Suppressor macrophage treated with lipopolysaccharide for 1 hour (primary cell): Measurements from ENCODE around the gene POLQ.
"Not testable (repeated sequence)": the region's sequence is repeated elsewhere in the genome, so short reads cannot be mapped to it uniquely, and the experiment has no call there.

Source experiments
- DNase-seq, 3 donors: peaks; one replicate each; pipeline ENCODE4 v3.0.0-alpha.2; 2020 to 2022

POLQ gene

DNA sequence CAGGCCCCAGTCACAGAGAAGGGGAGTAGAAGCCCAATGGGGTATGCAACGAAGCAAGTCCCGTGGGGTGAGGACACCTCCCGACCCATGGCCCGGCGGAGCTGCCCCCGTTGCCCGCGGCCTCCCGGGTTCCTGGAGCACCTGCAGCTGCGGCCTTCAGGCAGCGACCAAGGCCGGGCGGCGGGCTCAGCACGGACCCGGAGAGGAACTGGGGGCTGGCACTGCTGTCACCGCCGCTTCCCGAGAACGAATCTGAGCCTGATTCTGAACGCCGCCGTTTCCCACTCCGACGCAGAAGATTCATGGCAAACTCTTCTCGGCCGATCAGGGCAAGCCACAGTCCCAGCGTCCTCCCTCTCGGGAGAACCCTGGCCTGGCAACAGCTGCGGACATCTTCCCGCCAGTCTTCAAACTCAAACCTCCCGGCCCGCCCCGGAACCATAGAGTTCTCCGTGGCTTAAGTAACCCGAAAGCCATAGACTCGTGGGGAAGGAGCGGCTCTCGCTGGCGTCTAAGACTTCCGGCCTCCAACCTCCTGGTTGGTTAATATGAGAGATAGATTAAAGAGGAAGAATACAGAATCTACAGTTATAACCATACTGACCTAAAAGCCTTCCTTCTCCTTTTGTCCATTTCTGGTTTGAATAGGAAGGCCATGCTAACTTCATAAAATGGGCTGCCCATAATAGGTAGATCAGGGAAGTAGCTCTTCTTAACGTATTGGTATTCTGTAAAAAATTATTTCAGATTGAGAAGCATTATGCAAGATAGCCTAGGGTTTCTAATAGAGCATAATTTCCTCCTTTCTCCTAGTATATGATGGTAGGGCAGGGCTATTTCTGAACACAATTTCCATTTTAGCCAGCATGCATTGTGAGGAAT lies at the start of gene POLQ:
Gene POLQ (minus strand): TSS at position 415 of the 882 bp plus-strand sequence. CDS start 111 bp downstream, at position 304.
- DNase-seq, result peak; percentile 96 to 98 (median 98)

DNA sequence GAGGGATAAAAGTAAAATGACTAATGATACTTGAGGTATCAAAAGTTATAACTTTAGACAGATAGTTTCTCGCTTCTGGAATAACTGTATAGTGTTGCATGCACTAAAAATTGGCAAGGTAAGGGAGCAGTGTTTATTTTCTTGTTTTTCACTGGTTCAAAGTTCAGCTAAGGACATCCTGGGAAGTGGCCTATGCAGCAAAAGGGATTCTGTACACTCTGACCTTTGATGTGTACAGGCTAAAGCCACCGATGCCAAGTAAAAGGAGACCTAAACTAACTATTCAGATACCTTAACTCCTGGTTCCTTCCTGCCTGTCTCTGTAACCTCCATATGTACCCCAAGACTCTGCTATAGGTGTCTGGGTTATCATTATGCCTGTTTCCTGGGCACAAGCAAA lies 49.1 kb upstream of the POLQ start:
- no peak for DNase-seq

DNA sequence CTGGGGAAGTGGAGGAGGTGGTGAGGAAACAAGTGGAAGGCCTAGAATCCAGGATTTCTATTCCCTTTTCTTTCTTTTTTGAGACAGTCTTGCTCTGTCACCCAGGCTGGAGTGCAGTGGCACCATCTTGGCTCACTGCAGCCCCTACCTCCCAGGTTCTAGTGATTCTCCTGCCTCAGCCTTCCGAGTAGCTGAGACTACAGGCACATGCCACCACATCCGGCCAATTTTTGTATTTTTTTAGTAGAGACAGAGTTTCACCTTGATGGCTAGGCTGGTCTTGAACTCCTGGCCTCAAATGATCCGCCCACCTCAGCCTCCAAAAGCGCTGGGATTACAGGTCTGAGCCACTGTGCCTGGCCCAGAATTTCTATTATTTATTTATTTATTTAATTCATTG lies 48.0 kb upstream of the POLQ start:
- not testable (repeated sequence) for DNase-seq

DNA sequence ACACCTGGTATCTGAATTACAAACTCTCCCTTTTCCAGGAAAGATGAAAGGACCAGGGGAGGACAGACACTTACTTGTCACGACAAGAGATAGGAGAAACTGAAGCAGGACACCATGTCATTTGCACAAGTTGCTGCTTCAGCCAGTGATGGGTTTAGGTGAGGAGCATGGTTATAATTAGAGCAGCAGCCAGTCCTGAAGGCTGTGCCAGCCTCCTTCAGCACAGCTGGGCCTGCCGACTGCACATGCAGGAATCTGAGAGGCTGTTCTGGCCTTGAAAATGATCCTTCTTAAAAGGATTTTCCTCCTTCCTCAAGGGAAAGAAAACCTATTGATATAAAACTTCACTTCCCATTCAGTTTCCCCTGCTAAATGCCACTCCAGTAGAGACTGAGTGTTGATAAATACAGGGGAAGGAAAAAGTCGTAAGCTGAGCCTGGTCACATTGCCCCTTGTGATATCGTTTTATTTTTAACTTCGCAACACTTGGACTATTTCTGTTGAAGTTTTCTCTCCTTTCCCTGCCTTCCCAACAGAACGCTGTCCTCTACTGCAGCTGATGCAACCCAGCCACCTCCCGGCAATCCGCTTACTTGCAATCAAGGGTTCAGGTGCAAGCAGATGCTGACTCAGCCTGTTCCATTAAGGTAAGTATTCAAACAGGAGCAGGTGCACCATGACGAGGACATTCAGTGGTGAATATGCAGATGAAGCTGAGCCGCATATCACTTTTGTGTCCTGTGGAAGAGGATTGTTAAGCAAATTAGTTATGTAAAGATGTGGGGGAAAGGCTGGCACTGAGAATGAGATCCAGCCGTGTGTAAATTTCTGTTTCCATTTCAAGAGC lies 47.3 kb upstream of the POLQ start, which contains the start of gene FBXO40:
Gene FBXO40 (plus strand): TSS at position 524 of the 847 bp plus-strand sequence. CDS start 27,197 bp downstream, outside the sequence.
- DNase-seq, result no peak

DNA sequence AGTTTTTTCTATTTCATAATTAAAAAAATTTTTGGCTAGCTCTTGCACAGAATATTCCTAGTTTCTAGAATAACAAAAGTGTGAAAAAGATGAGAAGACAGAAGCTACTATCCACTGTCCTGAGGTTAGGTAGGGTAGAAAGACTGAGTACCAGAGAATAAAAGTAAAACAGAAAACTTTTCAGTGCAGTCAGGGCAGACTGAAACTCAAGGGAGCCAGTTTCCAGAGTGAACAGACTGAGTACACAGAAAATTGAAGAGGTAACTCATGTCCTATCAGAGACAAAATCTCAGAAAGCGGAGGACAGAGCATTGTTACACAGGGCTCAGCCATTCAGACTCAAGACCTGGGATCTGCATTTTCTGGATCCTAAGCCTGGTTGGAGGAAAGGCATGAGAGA lies 38.6 kb upstream of the POLQ start:
- DNase-seq, result no peak

DNA sequence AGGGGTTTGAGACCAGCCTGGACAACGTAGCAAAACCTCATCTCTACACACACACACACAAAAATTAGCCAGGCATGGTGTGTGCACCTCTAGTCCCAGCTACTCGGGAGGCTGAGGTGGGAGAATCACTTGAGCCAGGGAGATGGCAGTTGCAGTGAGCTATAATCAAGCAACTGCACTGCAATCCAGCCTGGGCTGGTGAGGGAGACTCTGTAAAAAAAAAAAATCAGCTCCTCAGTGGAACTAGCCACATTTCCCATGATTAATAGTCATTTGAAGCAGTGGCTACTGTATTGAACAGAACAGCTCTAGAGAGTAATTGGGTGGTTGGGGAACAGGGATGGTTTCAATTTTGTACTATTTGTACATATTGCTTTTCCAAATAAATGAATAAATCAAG lies 35.9 kb upstream of the POLQ start:
- DNase-seq, result no peak

DNA sequence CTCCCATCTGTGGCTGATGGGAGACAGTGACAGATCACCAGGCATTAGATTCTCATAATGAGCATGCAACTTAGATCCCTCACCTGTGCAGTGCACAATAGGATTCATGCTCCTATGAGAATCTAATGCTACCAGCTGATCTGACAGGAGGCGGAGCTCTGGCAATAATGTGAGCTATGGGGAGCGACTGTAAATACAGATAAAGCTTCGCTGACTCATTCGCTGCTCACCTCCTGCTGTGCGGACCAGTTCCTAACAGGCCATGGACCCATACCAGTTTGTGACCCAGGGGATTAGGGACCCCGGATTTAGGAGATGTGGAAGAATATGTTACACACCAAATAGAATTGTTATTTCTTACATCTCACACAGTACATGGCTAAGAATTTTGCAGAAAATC lies 28.7 kb upstream of the POLQ start:
- DNase-seq, result no peak

DNA sequence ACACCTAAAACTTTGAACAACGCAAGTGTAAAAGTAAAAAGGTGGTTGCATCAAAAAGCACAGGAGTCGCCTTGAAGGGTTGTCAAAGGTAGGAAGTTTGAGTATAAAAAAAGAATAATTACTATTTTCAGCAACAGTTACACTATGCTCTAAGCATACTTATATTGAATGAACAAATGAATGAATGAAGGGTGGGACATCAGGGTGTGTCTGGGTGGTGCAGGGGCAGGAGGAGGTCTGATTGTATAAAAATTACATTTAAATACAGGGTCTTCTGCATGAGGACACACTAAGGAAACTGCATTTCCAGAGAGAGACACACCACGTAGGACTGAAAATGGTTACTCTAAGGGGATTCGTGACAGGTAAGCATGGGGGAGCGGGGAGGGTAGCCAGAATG lies 21.9 kb upstream of the POLQ start, which contains the start of gene ARGFX:
Gene ARGFX (plus strand): TSS at position 301 of the 400 bp plus-strand sequence. CDS start 2,765 bp downstream, outside the sequence.
- no peak for DNase-seq

DNA sequence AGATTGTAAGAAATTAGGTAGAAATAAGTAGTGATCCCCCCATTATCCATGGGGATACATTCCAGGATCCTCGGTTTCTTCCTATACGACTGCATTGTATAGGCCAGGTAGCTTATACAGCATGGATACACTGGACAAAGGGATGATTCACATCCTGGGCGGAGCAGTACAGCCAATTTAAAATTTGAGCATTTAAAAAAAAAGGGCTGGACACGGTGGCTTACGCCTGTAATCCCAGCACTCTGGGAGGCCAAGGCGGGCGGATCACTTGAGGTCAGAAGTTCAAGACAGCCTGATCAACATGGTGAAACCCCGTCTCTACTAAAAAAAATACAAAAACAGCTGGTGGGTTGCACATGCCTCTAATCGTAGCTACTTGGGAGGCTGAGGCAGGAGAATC lies 21.0 kb upstream of the POLQ start:
- no peak for DNase-seq

DNA sequence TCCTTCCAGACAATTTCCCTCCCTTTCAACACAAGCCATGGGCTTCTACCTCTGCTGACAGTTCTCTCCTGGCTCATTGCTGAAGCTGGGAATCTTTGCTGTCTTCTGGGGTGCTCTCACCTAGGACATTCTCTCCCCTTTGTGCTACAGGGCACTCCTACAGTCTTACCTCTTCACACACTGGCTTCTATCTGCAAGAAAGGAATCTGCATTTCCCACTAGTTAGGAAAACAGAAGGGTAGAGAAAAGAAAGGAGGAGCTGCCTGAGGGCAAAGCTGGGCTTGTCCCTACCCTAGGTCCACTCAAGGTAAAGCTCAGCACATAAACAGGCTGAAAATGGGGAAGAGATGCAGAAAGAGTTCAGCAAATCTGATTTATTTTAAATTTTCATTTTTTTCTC lies 16.4 kb upstream of the POLQ start:
- DNase-seq, result no peak

DNA sequence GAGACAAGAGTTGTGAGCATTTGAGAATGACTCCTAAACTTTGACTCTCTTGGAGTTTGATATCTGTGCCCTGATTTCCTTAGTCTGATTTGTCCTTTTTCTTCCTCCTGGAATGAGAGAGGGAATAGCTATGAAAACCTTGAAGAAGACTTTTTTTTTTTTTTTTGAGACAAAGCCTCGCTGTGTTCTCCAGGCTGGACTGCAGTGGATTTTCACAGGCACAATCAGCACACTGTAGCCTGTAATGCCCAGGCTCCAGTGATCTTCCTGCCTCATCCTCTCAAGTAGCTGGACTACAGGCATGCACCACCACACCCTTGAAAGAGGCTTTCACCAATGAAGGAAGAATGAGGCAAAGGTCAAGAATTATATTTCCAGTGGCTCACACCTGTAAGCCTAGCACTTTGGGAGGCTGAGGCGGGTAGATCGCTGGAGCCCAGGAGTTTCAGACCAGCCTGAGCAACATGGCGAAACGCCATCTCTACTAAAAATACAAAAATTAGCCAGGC lies 11.7 kb upstream of the POLQ start:
- no peak for DNase-seq

DNA sequence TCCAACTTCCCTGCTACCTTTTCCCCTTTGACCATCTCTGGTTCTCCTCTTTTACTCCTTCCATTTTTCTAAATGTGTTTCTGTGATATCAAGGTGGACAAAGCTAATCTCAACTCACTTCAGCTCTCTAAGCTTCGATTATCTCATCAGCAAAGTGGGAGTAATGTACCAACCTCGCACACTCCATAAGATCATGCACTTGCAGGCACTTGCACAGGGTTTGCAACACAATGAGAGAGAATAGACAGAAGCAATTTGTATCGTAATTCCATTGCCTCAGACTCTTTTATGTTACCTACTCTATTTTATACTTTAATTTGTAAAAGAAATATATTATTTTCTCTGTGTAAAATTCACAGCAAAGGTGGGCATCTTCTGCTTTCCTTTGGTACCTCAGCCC lies 7.0 kb upstream of the POLQ start:
- no peak for DNase-seq

DNA sequence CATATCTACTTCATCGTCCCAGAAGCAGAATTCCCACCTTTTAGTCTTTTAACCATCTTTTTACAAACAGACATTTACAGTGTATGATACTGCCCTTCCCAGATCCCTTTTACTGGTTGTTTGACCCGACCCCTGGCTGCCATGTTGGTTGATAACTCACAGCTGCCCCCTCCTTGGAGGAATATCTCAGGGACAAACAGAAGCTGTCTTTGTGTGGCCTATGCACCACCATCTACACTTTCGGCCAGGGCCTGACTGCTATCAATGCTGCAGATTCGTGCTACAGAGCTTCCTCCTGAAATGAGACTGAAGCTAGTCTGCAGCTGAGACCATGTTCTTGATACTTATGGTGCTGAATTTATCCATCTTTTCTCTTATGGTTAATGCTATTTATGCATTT lies 6.6 kb upstream of the POLQ start:
- DNase-seq, result no peak

DNA sequence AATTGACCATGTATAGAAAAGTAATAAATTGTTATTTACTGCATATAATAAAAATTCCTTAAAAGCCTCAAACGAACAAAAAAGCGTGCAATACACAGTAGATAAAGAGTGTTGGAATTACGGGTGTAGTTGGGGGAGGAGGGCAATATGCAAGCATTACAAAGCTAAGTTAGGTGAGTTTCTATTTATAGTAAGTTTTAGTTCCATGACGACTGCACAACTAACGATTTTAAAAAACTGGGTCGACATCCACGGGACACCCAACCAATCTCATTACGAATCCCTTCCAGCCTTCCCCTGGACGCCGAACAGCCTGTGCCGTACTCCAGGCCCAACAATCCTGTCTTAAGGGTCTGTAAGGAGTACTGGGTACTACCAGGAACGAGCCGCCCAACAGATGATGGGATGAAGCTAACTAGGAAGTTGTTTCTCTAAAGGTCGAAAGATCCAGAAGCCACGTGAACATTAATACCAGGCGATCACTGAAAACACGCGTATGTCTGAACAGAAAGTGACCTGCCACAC lies 677 bp downstream of the POLQ start:
- no peak for DNase-seq

DNA sequence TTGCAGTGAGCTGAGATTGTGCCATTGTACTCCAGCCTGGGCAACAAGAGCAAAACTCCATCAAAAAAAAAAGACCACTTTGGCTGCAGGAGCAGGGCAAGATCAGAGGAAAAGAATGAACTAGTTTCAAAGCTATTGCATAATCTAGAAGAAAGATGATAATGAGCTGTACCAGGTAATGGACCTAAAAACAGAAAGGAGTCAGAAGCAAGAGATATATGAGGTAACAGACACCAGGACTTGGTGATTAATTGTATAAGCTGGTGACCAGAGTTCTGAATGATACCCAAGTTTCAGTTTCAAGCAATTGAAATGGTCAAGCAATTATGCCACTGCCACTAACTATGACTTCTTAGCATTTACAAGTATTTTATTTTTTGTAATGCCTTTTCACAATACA lies 2.9 kb downstream of the POLQ start:
- DNase-seq, result no peak

DNA sequence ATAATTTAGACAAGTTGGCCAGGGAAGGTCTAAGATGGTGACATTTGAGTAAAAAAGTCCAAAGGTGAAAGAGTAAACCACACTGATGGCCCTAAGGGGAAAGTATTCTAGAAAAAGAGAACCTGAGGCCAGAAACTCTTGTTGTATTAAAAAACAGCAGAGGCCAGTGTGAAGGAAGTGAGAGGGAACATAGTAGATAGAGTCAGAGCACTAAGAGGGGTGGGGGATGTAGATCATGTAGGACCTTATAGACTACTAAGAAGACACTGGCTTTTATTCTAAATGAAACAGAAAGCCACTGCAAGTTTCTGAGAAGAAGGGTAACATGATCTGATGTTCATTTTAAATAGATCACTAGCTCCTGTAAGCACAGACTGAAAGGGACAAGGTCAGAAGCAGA lies 14.5 kb downstream of the POLQ start:
- no peak for DNase-seq

DNA sequence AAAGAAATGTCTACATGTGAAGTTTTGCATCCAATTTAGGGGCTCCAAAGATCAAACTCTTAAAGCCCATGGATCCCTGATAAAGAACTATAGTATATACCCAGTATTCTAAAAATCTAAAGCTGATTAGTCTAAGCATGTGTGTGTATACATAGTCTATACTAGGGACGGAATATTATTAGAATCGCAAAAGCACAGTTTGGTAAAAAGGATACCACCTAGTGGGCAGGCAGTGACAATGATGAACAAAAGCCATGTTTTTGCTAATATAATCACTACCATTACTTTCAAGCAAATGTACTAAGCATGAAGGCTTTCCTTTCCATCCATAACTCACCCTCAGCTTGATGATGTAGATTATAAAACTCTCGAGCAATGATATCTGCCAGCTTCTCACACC lies 16.5 kb downstream of the POLQ start:
- DNase-seq, result no peak

DNA sequence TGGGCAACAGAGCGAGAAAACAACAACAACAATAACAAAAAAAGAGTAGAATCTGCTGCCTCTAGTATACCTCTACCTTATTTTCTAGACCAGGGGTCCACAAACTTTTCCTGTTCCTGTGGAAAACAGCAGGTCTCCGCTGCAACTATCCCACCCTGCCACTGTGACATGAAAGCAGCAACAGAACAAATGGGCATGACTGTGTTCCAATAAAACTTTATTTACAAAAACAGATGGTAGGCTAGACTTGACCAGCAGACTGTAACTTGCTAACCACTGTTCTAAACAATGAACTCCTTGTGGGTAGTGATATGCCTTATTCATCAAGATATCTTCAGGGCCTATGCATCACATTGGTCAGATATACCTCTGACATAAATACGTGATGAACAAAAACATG lies 25.3 kb downstream of the POLQ start:
- DNase-seq, result no peak

DNA sequence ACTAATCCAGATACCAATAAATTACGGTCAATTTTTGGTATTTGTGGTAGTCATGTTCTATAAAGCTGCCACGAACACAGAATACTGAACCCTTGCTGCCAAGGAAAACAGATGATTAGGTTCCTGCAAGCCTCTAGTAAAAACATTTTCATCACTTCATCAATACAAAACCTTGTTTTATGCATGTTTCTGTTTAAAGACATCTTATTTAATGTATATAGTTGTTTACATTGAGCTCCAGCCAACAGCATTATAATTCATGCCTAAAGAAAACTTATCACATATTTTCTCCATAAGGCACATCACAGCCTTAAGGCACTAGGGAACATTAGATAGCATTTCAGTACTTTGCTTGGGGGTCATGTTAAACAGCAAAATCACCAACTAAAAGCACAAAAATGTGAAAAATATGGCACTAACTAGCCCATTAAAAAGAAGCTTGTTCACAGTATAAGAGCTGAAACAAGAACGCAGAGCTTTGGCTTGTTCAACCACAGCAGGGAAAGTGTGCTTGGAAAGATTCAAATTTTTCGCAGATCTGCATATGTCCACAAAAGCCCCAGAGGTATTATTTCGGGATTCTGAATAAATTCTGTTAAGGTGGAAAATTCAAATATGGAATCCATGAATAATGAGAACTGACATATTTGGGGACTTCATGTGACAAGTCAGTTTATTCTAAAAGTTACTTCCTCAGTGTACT lies 27.7 kb downstream of the POLQ start:
- no peak for DNase-seq

DNA sequence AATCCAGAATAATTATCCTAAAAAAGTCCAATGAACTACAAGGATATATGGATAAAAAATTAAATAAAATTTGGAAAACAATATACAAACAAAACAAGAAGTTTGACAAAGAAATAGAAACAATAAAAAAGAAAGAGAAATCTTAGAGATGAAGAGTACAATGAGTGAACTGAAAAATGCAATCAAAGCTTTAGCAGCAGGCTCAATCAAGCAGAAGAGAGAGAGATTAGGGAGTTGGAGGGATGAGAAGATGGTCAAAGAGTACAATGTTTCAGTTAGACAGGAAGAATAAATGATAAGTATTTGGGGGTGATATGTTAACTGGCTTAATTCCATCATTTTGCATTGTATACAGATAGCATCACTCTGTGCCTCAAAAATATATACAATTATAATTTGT lies 29.9 kb downstream of the POLQ start:
- DNase-seq, result no peak

DNA sequence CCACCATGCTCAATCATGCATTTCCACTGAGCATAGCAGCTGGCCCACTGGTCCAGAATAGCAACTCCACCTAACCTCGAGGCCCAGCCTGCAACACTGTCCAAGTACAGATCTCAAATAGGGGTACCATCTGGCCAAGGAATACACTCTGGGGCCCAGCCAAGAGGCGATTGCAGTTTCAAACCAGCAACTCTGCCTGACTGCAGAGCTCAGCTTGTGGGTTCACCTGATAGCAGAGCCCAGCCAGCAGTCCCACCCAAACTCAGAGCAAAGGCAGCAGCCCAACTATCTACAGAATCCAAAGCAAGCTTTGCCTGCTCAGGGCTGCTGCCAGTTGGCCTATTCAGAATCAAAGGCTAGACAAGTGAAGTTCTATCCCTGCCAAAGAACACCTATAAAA lies 30.5 kb downstream of the POLQ start:
- no peak for DNase-seq

DNA sequence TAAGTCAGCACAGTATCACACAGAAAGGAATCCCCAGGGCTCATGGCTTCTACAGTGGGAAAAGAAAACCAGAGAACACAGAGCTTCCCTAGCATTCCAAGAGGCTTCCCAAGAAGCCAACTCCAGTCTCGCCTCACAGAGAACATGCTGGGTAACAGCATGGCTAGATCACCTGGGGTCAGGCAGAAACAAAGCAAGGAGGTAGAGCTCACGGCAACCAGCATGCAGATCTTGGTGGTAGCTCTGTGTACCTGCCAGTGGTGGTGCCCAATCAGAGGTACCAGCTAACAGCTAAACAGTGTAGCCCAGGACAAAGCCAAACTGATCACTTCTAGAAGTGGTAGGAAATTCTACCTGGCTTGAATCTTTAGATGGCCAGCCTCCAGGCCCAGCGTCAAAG lies 31.3 kb downstream of the POLQ start:
- DNase-seq, result no peak

DNA sequence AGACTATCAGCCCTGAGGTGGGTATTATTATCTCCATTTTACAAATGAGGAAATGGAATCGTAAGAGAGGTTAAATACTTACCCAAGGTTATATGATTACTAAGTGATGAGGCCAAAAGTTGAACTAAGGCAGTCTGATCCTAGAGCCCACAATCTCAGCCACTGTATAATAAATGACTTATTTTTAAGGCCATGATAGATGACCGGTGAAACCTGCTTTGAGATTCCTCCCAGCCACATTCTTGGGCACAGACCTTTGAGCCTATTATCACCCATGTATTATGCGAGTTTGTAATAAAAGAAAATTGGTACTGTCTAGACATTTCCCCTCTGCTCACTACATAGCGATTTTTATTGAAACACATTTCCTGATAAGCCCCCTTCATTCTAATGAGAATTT lies 37.4 kb downstream of the POLQ start:
- no peak for DNase-seq
